Osteocyte (in vitro differentiated cells): ENCODE results near the gene MKI67. TPM values are rescaled to one million over a fixed set of nuclear protein-coding genes. Genes with fewer than 3 reads are reported as not detected.

Experiments used
- DNase-seq: peaks from one replicate; pipeline ENCODE4 v3.0.0; 2021; ENCODE audit warnings: mixed read lengths; ENCODE audit not compliant: unreplicated experiment; ENCODE audit errors: extremely low spot score
- H3K27ac Mint-ChIP-seq: one replicate; pipeline ENCODE4 v1.8.0; 2021; ENCODE audit warnings: mild to moderate bottlenecking, mixed read lengths; ENCODE audit not compliant: unreplicated experiment
- H3K27me3 Mint-ChIP-seq: one replicate; pipeline ENCODE4 v1.8.0; 2021; ENCODE audit warnings: mixed read lengths; ENCODE audit not compliant: unreplicated experiment
- H3K36me3 Mint-ChIP-seq: one replicate; pipeline ENCODE4 v1.8.0; 2021; ENCODE audit warnings: mixed read lengths; ENCODE audit not compliant: unreplicated experiment
- H3K4me1 Mint-ChIP-seq: one replicate; pipeline ENCODE4 v1.8.0; 2021; ENCODE audit warnings: mixed read lengths; ENCODE audit not compliant: unreplicated experiment
- H3K4me3 Mint-ChIP-seq: one replicate; pipeline ENCODE4 v1.8.0; 2021; ENCODE audit warnings: mild to moderate bottlenecking, moderate library complexity, mixed read lengths; ENCODE audit not compliant: unreplicated experiment
- H3K9me3 Mint-ChIP-seq: one replicate; pipeline ENCODE4 v1.8.0; 2021; ENCODE audit warnings: mixed read lengths; ENCODE audit not compliant: unreplicated experiment
- CTCF ChIP-seq: fragments of 200-600 bp; sonication (generic); IDR thresholded peaks from 2 replicates; pipeline ENCODE4 v1.5.0; 2021; ENCODE audit warnings: antibody characterized with exemption, mild to moderate bottlenecking, moderate library complexity
- total RNA-seq: library from RNA; stranded (reverse); gene quantifications from 2 replicates; pipeline ENCODE4 v1.2.1, GENCODE V29; 2021

MKI67 gene
- total RNA-seq, 1 donor from 2014 or later = 19.3 TPM

GRCh38 chr10:128091636-128092210, 34.5 kb downstream of the MKI67 start:
- Mint-ChIP-seq H3K36me3 (no peaks in the 10 kb centered on the region), H3K9me3 (no peaks in the 10 kb centered on the region), H3K27ac (no peak overlapping the region), H3K4me3 (no peak overlapping the region), H3K4me1 (peaks cover 3% of the 10 kb centered on the region), H3K27me3 (peaks cover 2% of the 10 kb centered on the region)
- DNase-seq = no peak
- no peak for TF ChIP-seq CTCF

- H3K4me3 Mint-ChIP-seq = no peak overlapping the region
- no peak overlapping the region for H3K27ac Mint-ChIP-seq
- no peaks in the 10 kb centered on the region for H3K9me3 Mint-ChIP-seq
- DNase-seq = no peak
- no peak for TF ChIP-seq CTCF
- no peaks in the 10 kb centered on the region for H3K36me3 Mint-ChIP-seq
- H3K4me1 Mint-ChIP-seq = peaks cover 3% of the 10 kb centered on the region
- H3K27me3 Mint-ChIP-seq = peaks cover 5% of the 10 kb centered on the region
Observed at GRCh38 chr10:128087884-128088709, 38.1 kb downstream of the MKI67 start.

- no peak overlapping the region for H3K27ac Mint-ChIP-seq
- peaks cover 3% of the 10 kb centered on the region for H3K4me1 Mint-ChIP-seq
- DNase-seq = no peak
- H3K36me3 Mint-ChIP-seq = no peaks in the 10 kb centered on the region
- no peak for TF ChIP-seq CTCF
- no peaks in the 10 kb centered on the region for H3K9me3 Mint-ChIP-seq
- no peak overlapping the region for H3K4me3 Mint-ChIP-seq
- peaks cover 5% of the 10 kb centered on the region for H3K27me3 Mint-ChIP-seq
Observed at GRCh38 chr10:128087146-128087883, 38.9 kb downstream of the MKI67 start.

- no peak overlapping the region for H3K4me3 Mint-ChIP-seq
- H3K9me3 Mint-ChIP-seq = no peaks in the 10 kb centered on the region
- H3K27me3 Mint-ChIP-seq = peaks cover 6% of the 10 kb centered on the region
- peaks cover 3% of the 10 kb centered on the region for H3K4me1 Mint-ChIP-seq
- H3K27ac Mint-ChIP-seq = no peak overlapping the region
- no peak for TF ChIP-seq CTCF
- DNase-seq = no peak
- no peaks in the 10 kb centered on the region for H3K36me3 Mint-ChIP-seq
Observed at GRCh38 chr10:128086003-128086863, 40.0 kb downstream of the MKI67 start.
